Pancreas (tissue), 10 donors: Measurements from ENCODE around the gene KIAA1755. TPM values are rescaled to one million over a fixed set of nuclear protein-coding genes. Genes with fewer than 3 reads are reported as not detected.

ENCODE experiments used
- ATAC-seq, 4 donors: fragments of 200-7000 bp; cut with Tn5 transposase; one replicate each; pipeline versions ENCODE4 v1.8.0 to v1.9.1; 2020; ENCODE audit warnings: mild to moderate bottlenecking in 4 of 4, moderate library complexity in 4 of 4
- DNase-seq, 6 donors: peaks; one replicate each; pipeline ENCODE4 v3.0.0-alpha.2; 2020
- FAIRE-seq: peaks from 2 replicates; lab custom pipeline; 2012; peaks lifted over from hg19 to GRCh38; lab: Jason Lieb, UNC
- H3K27ac ChIP-seq, 4 donors: fragments of 200-600 bp; sonication (generic); 1 replicate in 3 of 4; 2 replicates in 1 of 4; pipeline versions ENCODE4 v1.5.0 to v1.8.0; 2020
- H3K27me3 ChIP-seq, 4 donors: fragments of 200-600 bp; one replicate each; pipeline ENCODE4 v1.8.0; 2021
- H3K36me3 ChIP-seq, 3 donors: fragments of 200-600 bp; sonication (generic) in 1 of 3; one replicate each; pipeline versions ENCODE4 v1.5.0 to v1.8.0; 2020 to 2021
- H3K4me1 ChIP-seq, 3 donors: fragments of 200-600 bp; one replicate each; pipeline ENCODE4 v1.8.0; 2021
- H3K4me3 ChIP-seq, 4 donors: fragments of 200-600 bp; sonication (generic) in 2 of 4; one replicate each; pipeline versions ENCODE4 v1.5.0 to v1.8.0; 2020 to 2021
- H3K9me3 ChIP-seq, 4 donors: fragments of 200-600 bp; one replicate each; pipeline ENCODE4 v1.8.0; 2021
- CTCF ChIP-seq, 4 donors: fragments of 200-600 bp; sonication (generic) in 3 of 4; IDR thresholded peaks; one replicate each; pipeline versions ENCODE4 v1.5.0 to v1.8.0; 2021; ENCODE audit warnings: antibody characterized with exemption in 4 of 4
- WGBS, 2 donors: extraction: QIAGEN DNeasy Blood & Tissue Kit; methylation state at CpG; one replicate each; pipeline ENCODE4 v1.1.7; 2013; 5-methylcytosine and 5-hydroxymethylcytosine counted together
- intact Hi-C, 3 donors: fragments of 100-400 bp; cut with DNase I; formaldehyde crosslinking; loops; one replicate each; pipeline versions ENCODE4 v1.11.1 to v1.14.2; 2022
- polyA plus RNA-seq, 2 donors: library from polyadenylated mRNA; stranded (reverse); fragments of 200-250 nt; gene quantifications; one replicate each; pipeline ENCODE4 v1.2.3, GENCODE V29; 2013
- total RNA-seq, 6 donors: library from RNA; stranded (reverse); fragmentation: NEBNext Ultra II Directional in 4 of 6; extraction: Animal tissue kit (Norgen Biotek cat#: 25700) in 4 of 6; gene quantifications; one replicate each; pipeline versions ENCODE4 v1.2.1 to v1.2.4, GENCODE V29; 2021 to 2023
- donor health status: healthy with polysubstance abuse.
- donor health status: DM: no; HTN: no; CAD: no; lungs with moderate emphysema.
- donor health status: DM: no; HTN: no; CAD: no.
- donor health status: control.
- donor health status: control.
- donor health status: Bipolar disorder and iron deficiency.
- donor health status: DM: yes; HTN: yes; CAD: no.
- donor health status: DM: no; HTN: no; CAD: no.
- donor health status: DM: no; HTN: no; CAD: no.
- donor health status: DM: yes; HTN: yes; CAD: no.

The KIAA1755 gene
- total and polyA plus RNA-seq, 8 donors, result 0.24 to 2.5 (median 0.96) TPM

GRCh38 chr20:38210741-38211140, 49.8 kb downstream of the KIAA1755 start:
- no peak for FAIRE-seq
- no peaks in the 10 kb centered on the region for H3K27me3 ChIP-seq
- 57 to 69% methylated on average over 6 of the region's 6 CpGs for WGBS, 2 donors
- intact Hi-C loops, result no loop called here
- H3K9me3 ChIP-seq, result no peaks in the 10 kb centered on the region
- H3K27ac ChIP-seq, result no peak overlapping the region
- H3K4me1 ChIP-seq, result no peaks in the 10 kb centered on the region
- no peak overlapping the region for H3K4me3 ChIP-seq
- H3K36me3 ChIP-seq, result no peaks in the 10 kb centered on the region
- no peak for ATAC-seq
- no peak for TF ChIP-seq CTCF (IDR thresholded peaks at IDR 0.05)
- DNase-seq, result peak in 1 of 6 donors; percentile 13

- Histone ChIP-seq H3K27me3 (no peaks in the 10 kb centered on the region), H3K27ac (no peak overlapping the region), H3K9me3 (no peaks in the 10 kb centered on the region), H3K4me1 (no peaks in the 10 kb centered on the region), H3K4me3 (no peak overlapping the region), H3K36me3 (no peaks in the 10 kb centered on the region)
- TF ChIP-seq CTCF (IDR thresholded peaks at IDR 0.05), result no peak
- ATAC-seq, result no peak
- no peak for FAIRE-seq
- intact Hi-C loops, result no loop called here
- WGBS, 2 donors, result 77 to 84% methylated on average over 3 of the region's 3 CpGs
- DNase-seq, result peak in 1 of 6 donors; percentile 14
Observed at GRCh38 chr20:38209736-38210405, 50.7 kb downstream of the KIAA1755 start.

- no peak for TF ChIP-seq CTCF (IDR thresholded peaks at IDR 0.05)
- no peak for FAIRE-seq
- Histone ChIP-seq H3K27ac (no peak overlapping the region), H3K27me3 (no peaks in the 10 kb centered on the region), H3K9me3 (no peaks in the 10 kb centered on the region), H3K4me1 (no peaks in the 10 kb centered on the region), H3K36me3 (no peaks in the 10 kb centered on the region), H3K4me3 (no peak overlapping the region)
- 66 to 68% methylated on average over 4 of the region's 4 CpGs for WGBS, 2 donors
- no peak for ATAC-seq
- DNase-seq, result peak in 1 of 6 donors; percentile 20
- intact Hi-C loops, result no loop called here
Observed at GRCh38 chr20:38209054-38209675, 51.4 kb downstream of the KIAA1755 start.

GRCh38 chr20:38208523-38208922, 52.0 kb downstream of the KIAA1755 start:
- Histone ChIP-seq H3K4me1 (no peaks in the 10 kb centered on the region), H3K27me3 (no peaks in the 10 kb centered on the region), H3K27ac (no peak overlapping the region), H3K4me3 (no peak overlapping the region), H3K9me3 (no peaks in the 10 kb centered on the region), H3K36me3 (no peaks in the 10 kb centered on the region)
- DNase-seq (no peak), FAIRE-seq (no peak), ATAC-seq (no peak)
- intact Hi-C loops, result no loop called here
- TF ChIP-seq CTCF (IDR thresholded peaks at IDR 0.05), result no peak
- WGBS, 2 donors, result 68 to 80% methylated on average over 3 of the region's 3 CpGs

GRCh38 chr20:38208088-38208487, 52.4 kb downstream of the KIAA1755 start:
- FAIRE-seq, result no peak
- intact Hi-C loops, result no loop called here
- DNase-seq, result no peak
- WGBS, 2 donors, result 66 to 79% methylated on average over 1 of the region's 1 CpG
- Histone ChIP-seq H3K27ac (no peak overlapping the region), H3K36me3 (no peaks in the 10 kb centered on the region), H3K9me3 (no peaks in the 10 kb centered on the region), H3K27me3 (no peaks in the 10 kb centered on the region), H3K4me3 (no peak overlapping the region), H3K4me1 (no peaks in the 10 kb centered on the region)
- TF ChIP-seq CTCF (IDR thresholded peaks at IDR 0.05), result no peak
- ATAC-seq, result no peak
